K562 (cell line): ENCODE data around the gene FRMD1. TPM values are rescaled to one million over a fixed set of nuclear protein-coding genes. Genes with fewer than 3 reads are reported as not detected.

Source experiments
- ARNT ChIP-seq, 2 experiments: fragments of 450-650 bp; IDR thresholded peaks; 2 replicates each; pipeline ENCODE4 v1.6.1; 2016; ENCODE audit warnings: mild to moderate bottlenecking in 1 of 2
- C11orf30 ChIP-seq: fragments of 450-650 bp; IDR thresholded peaks from 2 replicates; pipeline ENCODE4 v1.6.1; 2016; ENCODE audit warnings: low read depth, mild to moderate bottlenecking
- CAMTA2 ChIP-seq: fragments of 250-450 bp; sonication (Bioruptor Pico); conservative IDR thresholded peaks from 2 replicates; pipeline ENCODE4 v1.5.1; 2022
- CTBP1 ChIP-seq: fragments of 450-650 bp; IDR thresholded peaks from 2 replicates; pipeline ENCODE4 v1.6.1; 2016; ENCODE audit warnings: borderline replicate concordance
- FOXK1 ChIP-seq: sonication (generic); formaldehyde crosslinking; IDR thresholded peaks from 2 replicates; pipeline ENCODE4 v1.8.0; 2022; ENCODE audit warnings: missing genetic modification reagents, mild to moderate bottlenecking, borderline replicate concordance
- HIVEP1 ChIP-seq: fragments of 250-450 bp; sonication (Bioruptor Pico); IDR thresholded peaks from 2 replicates; pipeline ENCODE4 v1.4.0; 2020; ENCODE audit warnings: mild to moderate bottlenecking
- JUND ChIP-seq, 2 experiments: IDR thresholded peaks; 2 replicates in 1 of 2; 3 replicates in 1 of 2; pipeline ENCODE4 v1.6.1; 2011; ENCODE audit warnings: borderline replicate concordance in 2 of 2, low read depth in 2 of 2, low read length in 2 of 2, improper control_type of control experiment in 1 of 2, missing biosample characterization in 1 of 2, missing genetic modification characterization in 1 of 2, missing genetic modification reagents in 1 of 2
- MED1 ChIP-seq: sonication (generic); formaldehyde crosslinking; IDR thresholded peaks from 2 replicates; pipeline ENCODE4 v1.8.1; 2023; ENCODE audit warnings: missing genetic modification reagents, borderline replicate concordance
- NR4A1 ChIP-seq, 2 experiments: fragments of 250-450 bp in 1 of 2; fragments of 450-650 bp in 1 of 2; sonication (Bioruptor Pico) in 1 of 2; IDR thresholded peaks; 2 replicates each; pipeline versions ENCODE4 v1.4.0 to v1.6.1; 2016 to 2020; ENCODE audit warnings: mild to moderate bottlenecking in 2 of 2, missing compliant biosample characterization in 1 of 2, missing genetic modification characterization in 1 of 2, moderate library complexity in 1 of 2
- PHF20 ChIP-seq: fragments of 450-650 bp; IDR thresholded peaks from 2 replicates; pipeline ENCODE4 v1.6.1; 2018; ENCODE audit not compliant: partially characterized antibody
- POLR2B ChIP-seq: fragments of 450-650 bp; IDR thresholded peaks from 2 replicates; pipeline ENCODE4 v1.6.1; 2018; ENCODE audit warnings: low read depth; ENCODE audit not compliant: partially characterized antibody
- PTBP1 ChIP-seq: fragments of 200-400 bp; formaldehyde crosslinking; IDR thresholded peaks from 2 replicates; pipeline ENCODE4 v1.6.1; 2017; ENCODE audit warnings: low read depth, low read length
- SMARCA5 ChIP-seq: fragments of 450-650 bp; IDR thresholded peaks from 2 replicates; pipeline ENCODE4 v1.6.1; 2016
- SMARCB1 ChIP-seq: IDR thresholded peaks from 2 replicates; pipeline ENCODE4 v1.6.1; 2011; ENCODE audit warnings: improper control_type of control experiment, low read depth; ENCODE audit not compliant: insufficient read length
- TRIM28 ChIP-seq: fragments of 450-650 bp; IDR thresholded peaks from 2 replicates; pipeline ENCODE4 v1.6.1; 2017
- XRCC3 ChIP-seq: fragments of 450-650 bp; IDR thresholded peaks from 2 replicates; pipeline ENCODE4 v1.6.1; 2017; ENCODE audit warnings: mild to moderate bottlenecking, moderate library complexity
- ZNF23 ChIP-seq: fragments of 250-450 bp; sonication (Bioruptor Pico); IDR thresholded peaks from 2 replicates; pipeline ENCODE4 v1.4.0; 2020; ENCODE audit warnings: mild to moderate bottlenecking
- ZNF717 ChIP-seq: fragments of 250-450 bp; sonication (Bioruptor Pico); IDR thresholded peaks from 2 replicates; pipeline ENCODE4 v1.5.0; 2021
- ZNF778 ChIP-seq: fragments of 450-650 bp; formaldehyde crosslinking; IDR thresholded peaks from 2 replicates; pipeline ENCODE4 v1.4.0; 2020; ENCODE audit warnings: mild to moderate bottlenecking, moderate library complexity
- polyA plus RNA-seq, 8 experiments: library from polyadenylated mRNA; depleted of rRNA in 4 of 8; stranded (reverse) in 5 of 8; unstranded in 3 of 8; fragments of >200 nt; fragmentation: Nextera tagmentation in 2 of 8; fragmentation: Illumina TruSeq in 1 of 8; extraction: Ambion mirVana in 2 of 8; extraction: Trizol in 1 of 8; gene quantifications; 2 replicates each; pipeline versions ENCODE4 v1.2.1 to v1.2.3, GENCODE V29; 2011 to 2014; ENCODE audit warnings: inconsistent platforms in 1 of 8, missing spikeins in 1 of 8
- total RNA-seq, 7 experiments: library from RNA; depleted of rRNA in 6 of 7; stranded (reverse); fragments of >200 nt in 6 of 7; fragmentation: Illumina TruSeq in 2 of 7; extraction: Trizol in 2 of 7; gene quantifications; 2 replicates each; pipeline versions ENCODE4 v1.2.1 to v1.2.3, GENCODE V29; 2011 to 2021; ENCODE audit warnings: low replicate concordance in 1 of 7
- TF ChIP-seq, protein P1 (sequence below), 2 experiments: IDR thresholded peaks; 2 replicates each; pipeline ENCODE4 v1.6.1; 2011; ENCODE audit warnings: borderline replicate concordance in 1 of 2, control low read depth in 1 of 2, low read depth in 1 of 2, low read length in 1 of 2, mild to moderate bottlenecking in 1 of 2, mixed read lengths in 1 of 2, moderate library complexity in 1 of 2; ENCODE audit not compliant: insufficient read depth in 1 of 2, insufficient read length in 1 of 2, poor library complexity in 1 of 2, severe bottlenecking in 1 of 2; ENCODE audit errors: extremely low read depth in 1 of 2
- TF ChIP-seq, protein P2 (sequence below): fragments of 450-650 bp; formaldehyde crosslinking; IDR thresholded peaks from 2 replicates; pipeline ENCODE4 v1.4.0; 2020; ENCODE audit warnings: mild to moderate bottlenecking, moderate library complexity
- TF ChIP-seq, protein P3 (sequence below): fragments of 250-450 bp; sonication (Bioruptor Pico); IDR thresholded peaks from 2 replicates; pipeline ENCODE4 v1.4.0; 2020; ENCODE audit warnings: borderline replicate concordance
- TF ChIP-seq, protein P4 (sequence below): fragments of 450-650 bp; IDR thresholded peaks from 2 replicates; pipeline ENCODE4 v1.7.1; 2018; ENCODE audit warnings: mild to moderate bottlenecking, low read depth; ENCODE audit not compliant: partially characterized antibody

Gene FRMD1
- total and polyA plus RNA-seq, 9 of the 15 experiments (the other 6 are each of a cell fraction or from before 2014, with no cell fraction given): 0.01 to 0.04 (median 0.01) TPM; not detected in 6

DNA sequence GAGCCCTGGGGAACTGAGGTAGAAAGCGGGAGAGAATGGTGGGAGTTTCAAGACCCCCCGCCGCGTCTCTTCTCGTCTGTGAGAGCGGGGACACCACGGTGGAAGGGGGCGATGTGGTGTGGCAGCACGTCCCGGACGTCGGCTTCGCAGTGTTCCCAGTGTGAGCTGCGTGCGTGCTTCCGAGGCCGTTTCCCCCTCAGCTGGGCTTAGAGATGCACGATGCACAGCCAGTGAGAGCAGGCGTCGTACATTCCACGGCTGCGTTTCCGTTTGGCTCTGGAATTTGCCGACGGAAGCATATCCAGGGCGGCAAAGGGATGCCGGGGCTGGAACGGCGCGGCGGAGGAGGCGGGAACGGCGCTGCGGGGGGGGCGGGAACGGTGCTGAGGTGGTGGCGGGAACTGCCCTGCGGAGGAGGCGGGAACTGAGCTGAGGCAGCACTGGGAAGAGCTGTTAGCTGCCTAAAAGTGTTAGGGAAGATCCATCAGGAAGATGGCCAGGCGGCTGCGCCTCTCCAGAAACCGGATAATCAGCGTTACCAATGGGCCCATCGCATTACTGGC lies 43.8 kb downstream of the FRMD1 start (continued):
- TF ChIP-seq, protein P1, sequence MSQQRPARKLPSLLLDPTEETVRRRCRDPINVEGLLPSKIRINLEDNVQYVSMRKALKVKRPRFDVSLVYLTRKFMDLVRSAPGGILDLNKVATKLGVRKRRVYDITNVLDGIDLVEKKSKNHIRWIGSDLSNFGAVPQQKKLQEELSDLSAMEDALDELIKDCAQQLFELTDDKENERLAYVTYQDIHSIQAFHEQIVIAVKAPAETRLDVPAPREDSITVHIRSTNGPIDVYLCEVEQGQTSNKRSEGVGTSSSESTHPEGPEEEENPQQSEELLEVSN (IDR thresholded peaks at IDR 0.05; ENCODE audit: borderline replicate concordance in 1 of 2, extremely low read depth in 1 of 2, insufficient read depth in 1 of 2, insufficient read length in 1 of 2, low read depth in 1 of 2, low read length in 1 of 2, poor library complexity in 1 of 2, severe bottlenecking in 1 of 2): peak; percentile 85 to 93
- TF ChIP-seq POLR2B (no peak), SMARCB1 (no peak), ZNF717 (CRISPR knock-in tag) (no peak), CAMTA2 (no peak), SMARCA5 (no peak), NR4A1 (CRISPR knock-in tag; IDR thresholded peaks at IDR 0.05) (no peak), NR4A1 (tag; IDR thresholded peaks at IDR 0.05) (no peak), FOXK1 (CRISPR knock-in tag) (no peak), JUND (IDR thresholded peaks at IDR 0.05; ENCODE audit: borderline replicate concordance, low read depth, low read length) (no peak), JUND (tag; IDR thresholded peaks at IDR 0.05; ENCODE audit: borderline replicate concordance, low read depth, low read length) (no peak), XRCC3 (no peak), ZNF778 (CRISPR knock-in tag) (no peak), CTBP1 (no peak), MED1 (no peak), ZNF23 (CRISPR knock-in tag) (no peak), HIVEP1 (CRISPR knock-in tag) (no peak), PTBP1 (no peak), C11orf30 (no peak), TRIM28 (no peak), ARNT (IDR thresholded peaks at IDR 0.05) (no peak), PHF20 (no peak)
- TF ChIP-seq, protein P2, sequence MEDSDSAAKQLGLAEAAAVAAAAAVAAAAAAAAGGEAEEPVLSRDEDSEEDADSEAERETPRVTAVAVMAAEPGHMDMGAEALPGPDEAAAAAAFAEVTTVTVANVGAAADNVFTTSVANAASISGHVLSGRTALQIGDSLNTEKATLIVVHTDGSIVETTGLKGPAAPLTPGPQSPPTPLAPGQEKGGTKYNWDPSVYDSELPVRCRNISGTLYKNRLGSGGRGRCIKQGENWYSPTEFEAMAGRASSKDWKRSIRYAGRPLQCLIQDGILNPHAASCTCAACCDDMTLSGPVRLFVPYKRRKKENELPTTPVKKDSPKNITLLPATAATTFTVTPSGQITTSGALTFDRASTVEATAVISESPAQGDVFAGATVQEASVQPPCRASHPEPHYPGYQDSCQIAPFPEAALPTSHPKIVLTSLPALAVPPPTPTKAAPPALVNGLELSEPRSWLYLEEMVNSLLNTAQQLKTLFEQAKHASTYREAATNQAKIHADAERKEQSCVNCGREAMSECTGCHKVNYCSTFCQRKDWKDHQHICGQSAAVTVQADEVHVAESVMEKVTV (CRISPR knock-in tag): no peak
- TF ChIP-seq, protein P3, sequence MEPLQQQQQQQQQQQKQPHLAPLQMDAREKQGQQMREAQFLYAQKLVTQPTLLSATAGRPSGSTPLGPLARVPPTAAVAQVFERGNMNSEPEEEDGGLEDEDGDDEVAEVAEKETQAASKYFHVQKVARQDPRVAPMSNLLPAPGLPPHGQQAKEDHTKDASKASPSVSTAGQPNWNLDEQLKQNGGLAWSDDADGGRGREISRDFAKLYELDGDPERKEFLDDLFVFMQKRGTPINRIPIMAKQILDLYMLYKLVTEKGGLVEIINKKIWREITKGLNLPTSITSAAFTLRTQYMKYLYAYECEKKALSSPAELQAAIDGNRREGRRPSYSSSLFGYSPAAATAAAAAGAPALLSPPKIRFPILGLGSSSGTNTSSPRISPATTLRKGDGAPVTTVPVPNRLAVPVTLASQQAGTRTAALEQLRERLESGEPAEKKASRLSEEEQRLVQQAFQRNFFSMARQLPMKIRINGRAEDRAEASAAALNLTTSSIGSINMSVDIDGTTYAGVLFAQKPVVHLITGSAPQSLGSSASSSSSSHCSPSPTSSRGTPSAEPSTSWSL (CRISPR knock-in tag): no peak
- TF ChIP-seq, protein P4, sequence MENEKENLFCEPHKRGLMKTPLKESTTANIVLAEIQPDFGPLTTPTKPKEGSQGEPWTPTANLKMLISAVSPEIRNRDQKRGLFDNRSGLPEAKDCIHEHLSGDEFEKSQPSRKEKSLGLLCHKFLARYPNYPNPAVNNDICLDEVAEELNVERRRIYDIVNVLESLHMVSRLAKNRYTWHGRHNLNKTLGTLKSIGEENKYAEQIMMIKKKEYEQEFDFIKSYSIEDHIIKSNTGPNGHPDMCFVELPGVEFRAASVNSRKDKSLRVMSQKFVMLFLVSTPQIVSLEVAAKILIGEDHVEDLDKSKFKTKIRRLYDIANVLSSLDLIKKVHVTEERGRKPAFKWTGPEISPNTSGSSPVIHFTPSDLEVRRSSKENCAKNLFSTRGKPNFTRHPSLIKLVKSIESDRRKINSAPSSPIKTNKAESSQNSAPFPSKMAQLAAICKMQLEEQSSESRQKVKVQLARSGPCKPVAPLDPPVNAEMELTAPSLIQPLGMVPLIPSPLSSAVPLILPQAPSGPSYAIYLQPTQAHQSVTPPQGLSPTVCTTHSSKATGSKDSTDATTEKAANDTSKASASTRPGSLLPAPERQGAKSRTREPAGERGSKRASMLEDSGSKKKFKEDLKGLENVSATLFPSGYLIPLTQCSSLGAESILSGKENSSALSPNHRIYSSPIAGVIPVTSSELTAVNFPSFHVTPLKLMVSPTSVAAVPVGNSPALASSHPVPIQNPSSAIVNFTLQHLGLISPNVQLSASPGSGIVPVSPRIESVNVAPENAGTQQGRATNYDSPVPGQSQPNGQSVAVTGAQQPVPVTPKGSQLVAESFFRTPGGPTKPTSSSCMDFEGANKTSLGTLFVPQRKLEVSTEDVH: peak; percentile 22
